ENCODE data around the gene KIAA1958.

KIAA1958 gene

GRCh38 chr9:112527959-112528358 is 41.3 kb downstream of the KIAA1958 start:
- no peak overlapping the region for H3K27ac ChIP-seq
- TF ChIP-seq CTCF (conservative IDR thresholded peaks at IDR 0.05) (no peak), ZFX (IDR thresholded peaks at IDR 0.05) (no peak)

- no peak for TF ChIP-seq CTCF (conservative IDR thresholded peaks at IDR 0.05)
- no peak for TF ChIP-seq ZFX (IDR thresholded peaks at IDR 0.05)
- no peak overlapping the region for H3K27ac ChIP-seq
Observed at GRCh38 chr9:112529316-112529715, 42.7 kb downstream of the KIAA1958 start.

GRCh38 chr9:112530751-112531205 is 44.2 kb downstream of the KIAA1958 start:
- no peak overlapping the region for H3K27ac ChIP-seq
- TF ChIP-seq CTCF (conservative IDR thresholded peaks at IDR 0.05) (no peak), ZFX (IDR thresholded peaks at IDR 0.05) (no peak)

- H3K27ac ChIP-seq: no peak overlapping the region
- TF ChIP-seq ZFX (IDR thresholded peaks at IDR 0.05) (no peak), CTCF (conservative IDR thresholded peaks at IDR 0.05) (no peak)
Observed at GRCh38 chr9:112531666-112532282, 45.1 kb downstream of the KIAA1958 start.

- TF ChIP-seq CTCF (conservative IDR thresholded peaks at IDR 0.05): no peak
- no peak for TF ChIP-seq ZFX (IDR thresholded peaks at IDR 0.05)
- H3K27ac ChIP-seq: no peak overlapping the region
Observed at GRCh38 chr9:112532427-112532826, 45.8 kb downstream of the KIAA1958 start.

- TF ChIP-seq ZFX (IDR thresholded peaks at IDR 0.05) (no peak), CTCF (conservative IDR thresholded peaks at IDR 0.05) (no peak)
- no peak overlapping the region for H3K27ac ChIP-seq
Observed at GRCh38 chr9:112533660-112534059, 47.0 kb downstream of the KIAA1958 start.

GRCh38 chr9:112535301-112535700 is 48.7 kb downstream of the KIAA1958 start:
- TF ChIP-seq ZFX (IDR thresholded peaks at IDR 0.05): no peak
- no peak for TF ChIP-seq CTCF (conservative IDR thresholded peaks at IDR 0.05)
- H3K27ac ChIP-seq: no peak overlapping the region

Data from C4-2B (cell line).